HepG2 (cell line): ENCODE data around the gene PSMB9. TPM values are rescaled to one million over a fixed set of nuclear protein-coding genes. Genes with fewer than 3 reads are reported as not detected.

Source experiments
- CEBPB ChIP-seq: IDR thresholded peaks from 2 replicates; pipeline ENCODE4 v1.6.1; 2011; ENCODE audit warnings: low read depth, low read length, improper control_type of control experiment, borderline replicate concordance
- FOSL2 ChIP-seq: sonication (generic); formaldehyde crosslinking; IDR thresholded peaks from 2 replicates; pipeline ENCODE4 v1.4.0; 2020; ENCODE audit warnings: missing genetic modification reagents
- NPAS2 ChIP-seq: sonication (generic); formaldehyde crosslinking; IDR thresholded peaks from 2 replicates; pipeline ENCODE4 v1.8.0; 2022; ENCODE audit warnings: mild to moderate bottlenecking, missing genetic modification reagents, borderline replicate concordance
- SIN3A ChIP-seq: IDR thresholded peaks from 2 replicates; pipeline ENCODE4 v1.6.1; 2011; ENCODE audit warnings: low read depth, mild to moderate bottlenecking, control low read depth, low read length, borderline replicate concordance
- ZNF296 ChIP-seq: sonication (generic); formaldehyde crosslinking; conservative IDR thresholded peaks from 2 replicates; pipeline ENCODE4 v1.5.0; 2020; ENCODE audit warnings: mild to moderate bottlenecking, missing genetic modification reagents
- ZNF317 ChIP-seq: sonication (generic); formaldehyde crosslinking; IDR thresholded peaks from 2 replicates; pipeline ENCODE4 v1.5.0; 2020; ENCODE audit warnings: mild to moderate bottlenecking, missing genetic modification reagents
- ZNF567 ChIP-seq: sonication (generic); formaldehyde crosslinking; IDR thresholded peaks from 2 replicates; pipeline ENCODE4 v1.8.1; 2023; ENCODE audit warnings: mild to moderate bottlenecking, missing genetic modification reagents, borderline replicate concordance
- ZNF737 ChIP-seq: sonication (generic); formaldehyde crosslinking; IDR thresholded peaks from 2 replicates; pipeline ENCODE4 v1.5.0; 2020; ENCODE audit warnings: missing genetic modification reagents, mild to moderate bottlenecking, borderline replicate concordance
- ZSCAN21 ChIP-seq: sonication (generic); formaldehyde crosslinking; IDR thresholded peaks from 2 replicates; pipeline ENCODE4 v1.8.0; 2022; ENCODE audit warnings: mild to moderate bottlenecking, missing genetic modification reagents, moderate library complexity, borderline replicate concordance
- polyA plus RNA-seq, 8 experiments: library from polyadenylated mRNA; depleted of rRNA in 3 of 8; stranded (reverse) in 7 of 8; unstranded in 1 of 8; fragments of >200 nt; fragmentation: Illumina TruSeq in 4 of 8; extraction: Trizol in 4 of 8; gene quantifications; 2 replicates each; pipeline versions ENCODE4 v1.2.1 to v1.2.3, GENCODE V29; 2011 to 2016; ENCODE audit warnings: low read depth in 4 of 8, missing spikeins in 1 of 8, mixed read lengths in 1 of 8; ENCODE audit not compliant: insufficient read depth in 1 of 8
- total RNA-seq, 5 experiments: library from RNA; depleted of rRNA; stranded (reverse); fragments of >200 nt; fragmentation: Illumina TruSeq; extraction: Trizol; gene quantifications; 2 replicates each; pipeline ENCODE4 v1.2.3, GENCODE V29; 2016; ENCODE audit warnings: low read depth in 1 of 5
- TF ChIP-seq, protein P1 (sequence below), 2 experiments: fragments of 450-650 bp in 1 of 2; sonication (generic) in 1 of 2; formaldehyde crosslinking in 1 of 2; IDR thresholded peaks; 2 replicates each; pipeline versions ENCODE4 v1.6.1 to v1.8.0; 2016 to 2022; ENCODE audit warnings: antibody characterized with exemption in 1 of 2, mild to moderate bottlenecking in 1 of 2, missing genetic modification reagents in 1 of 2
- TF ChIP-seq, protein P2 (sequence below): sonication (generic); formaldehyde crosslinking; IDR thresholded peaks from 2 replicates; pipeline ENCODE4 v1.5.1; 2020; ENCODE audit warnings: missing genetic modification reagents, mild to moderate bottlenecking, borderline replicate concordance
- TF ChIP-seq, protein P3 (sequence below): sonication (generic); formaldehyde crosslinking; IDR thresholded peaks from 2 replicates; pipeline ENCODE4 v1.5.0; 2020; ENCODE audit warnings: missing genetic modification reagents
- TF ChIP-seq, protein P4 (sequence below): sonication (generic); formaldehyde crosslinking; IDR thresholded peaks from 2 replicates; pipeline ENCODE4 v1.4.0; 2020; ENCODE audit warnings: missing genetic modification reagents

PSMB9 gene
- total and polyA plus RNA-seq, 2 of the 13 experiments (the other 11 are each of a cell fraction or from before 2014, with no cell fraction given): 15.6 to 16.0 TPM

DNA sequence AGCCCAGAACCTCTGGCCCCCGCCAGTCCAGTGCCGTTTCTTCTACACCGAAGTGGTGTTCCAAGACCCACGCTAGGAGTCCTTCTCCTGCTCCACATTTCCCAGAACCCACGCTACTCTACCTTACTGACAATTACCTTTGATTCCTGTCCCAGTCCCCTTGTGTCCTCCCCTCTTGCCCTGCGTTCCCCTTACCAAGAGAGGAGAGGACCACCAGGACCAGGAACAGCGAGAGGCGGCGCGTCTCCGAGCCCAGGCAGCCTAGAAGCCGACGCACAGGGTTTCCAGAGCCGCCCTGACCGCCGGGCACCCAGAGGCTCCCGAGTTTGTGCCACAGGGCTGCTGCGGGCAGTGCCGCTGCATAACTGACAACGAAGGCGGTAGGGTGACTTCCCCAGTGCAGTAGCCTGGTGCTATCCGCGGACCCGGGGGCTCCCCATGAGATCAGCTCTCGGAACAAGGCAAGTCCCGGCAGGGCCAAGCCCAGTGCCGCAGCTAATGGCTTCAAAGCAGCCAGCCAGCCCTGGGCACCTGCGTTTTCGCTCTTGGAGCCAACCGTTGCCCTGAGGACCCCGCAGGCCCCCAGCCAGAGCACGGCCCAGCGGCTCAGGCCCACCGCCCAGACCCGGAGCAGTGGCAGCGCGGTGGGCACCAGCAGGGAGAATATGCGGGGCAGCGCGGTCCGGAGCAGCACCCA lies 1.0 kb upstream of the PSMB9 start (continued):
- TF ChIP-seq, protein P1, sequence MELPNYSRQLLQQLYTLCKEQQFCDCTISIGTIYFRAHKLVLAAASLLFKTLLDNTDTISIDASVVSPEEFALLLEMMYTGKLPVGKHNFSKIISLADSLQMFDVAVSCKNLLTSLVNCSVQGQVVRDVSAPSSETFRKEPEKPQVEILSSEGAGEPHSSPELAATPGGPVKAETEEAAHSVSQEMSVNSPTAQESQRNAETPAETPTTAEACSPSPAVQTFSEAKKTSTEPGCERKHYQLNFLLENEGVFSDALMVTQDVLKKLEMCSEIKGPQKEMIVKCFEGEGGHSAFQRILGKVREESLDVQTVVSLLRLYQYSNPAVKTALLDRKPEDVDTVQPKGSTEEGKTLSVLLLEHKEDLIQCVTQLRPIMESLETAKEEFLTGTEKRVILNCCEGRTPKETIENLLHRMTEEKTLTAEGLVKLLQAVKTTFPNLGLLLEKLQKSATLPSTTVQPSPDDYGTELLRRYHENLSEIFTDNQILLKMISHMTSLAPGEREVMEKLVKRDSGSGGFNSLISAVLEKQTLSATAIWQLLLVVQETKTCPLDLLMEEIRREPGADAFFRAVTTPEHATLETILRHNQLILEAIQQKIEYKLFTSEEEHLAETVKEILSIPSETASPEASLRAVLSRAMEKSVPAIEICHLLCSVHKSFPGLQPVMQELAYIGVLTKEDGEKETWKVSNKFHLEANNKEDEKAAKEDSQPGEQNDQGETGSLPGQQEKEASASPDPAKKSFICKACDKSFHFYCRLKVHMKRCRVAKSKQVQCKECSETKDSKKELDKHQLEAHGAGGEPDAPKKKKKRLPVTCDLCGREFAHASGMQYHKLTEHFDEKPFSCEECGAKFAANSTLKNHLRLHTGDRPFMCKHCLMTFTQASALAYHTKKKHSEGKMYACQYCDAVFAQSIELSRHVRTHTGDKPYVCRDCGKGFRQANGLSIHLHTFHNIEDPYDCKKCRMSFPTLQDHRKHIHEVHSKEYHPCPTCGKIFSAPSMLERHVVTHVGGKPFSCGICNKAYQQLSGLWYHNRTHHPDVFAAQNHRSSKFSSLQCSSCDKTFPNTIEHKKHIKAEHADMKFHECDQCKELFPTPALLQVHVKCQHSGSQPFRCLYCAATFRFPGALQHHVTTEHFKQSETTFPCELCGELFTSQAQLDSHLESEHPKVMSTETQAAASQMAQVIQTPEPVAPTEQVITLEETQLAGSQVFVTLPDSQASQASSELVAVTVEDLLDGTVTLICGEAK (IDR thresholded peaks at IDR 0.05): no peak
- TF ChIP-seq, protein P1 (CRISPR knock-in tag; IDR thresholded peaks at IDR 0.05): no peak
- no peak for TF ChIP-seq CEBPB
- TF ChIP-seq, protein P2, sequence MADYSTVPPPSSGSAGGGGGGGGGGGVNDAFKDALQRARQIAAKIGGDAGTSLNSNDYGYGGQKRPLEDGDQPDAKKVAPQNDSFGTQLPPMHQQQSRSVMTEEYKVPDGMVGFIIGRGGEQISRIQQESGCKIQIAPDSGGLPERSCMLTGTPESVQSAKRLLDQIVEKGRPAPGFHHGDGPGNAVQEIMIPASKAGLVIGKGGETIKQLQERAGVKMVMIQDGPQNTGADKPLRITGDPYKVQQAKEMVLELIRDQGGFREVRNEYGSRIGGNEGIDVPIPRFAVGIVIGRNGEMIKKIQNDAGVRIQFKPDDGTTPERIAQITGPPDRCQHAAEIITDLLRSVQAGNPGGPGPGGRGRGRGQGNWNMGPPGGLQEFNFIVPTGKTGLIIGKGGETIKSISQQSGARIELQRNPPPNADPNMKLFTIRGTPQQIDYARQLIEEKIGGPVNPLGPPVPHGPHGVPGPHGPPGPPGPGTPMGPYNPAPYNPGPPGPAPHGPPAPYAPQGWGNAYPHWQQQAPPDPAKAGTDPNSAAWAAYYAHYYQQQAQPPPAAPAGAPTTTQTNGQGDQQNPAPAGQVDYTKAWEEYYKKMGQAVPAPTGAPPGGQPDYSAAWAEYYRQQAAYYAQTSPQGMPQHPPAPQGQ: 0 out of 2 replicates have a peak, but pooled peaks have one; percentile 16
- TF ChIP-seq NPAS2: no peak
- TF ChIP-seq ZNF317 (CRISPR knock-in tag): no peak
- TF ChIP-seq ZNF567 (CRISPR knock-in tag): no peak
- 0 out of 2 replicates have a peak, but pooled peaks have one; percentile 43 for TF ChIP-seq ZNF737 (CRISPR knock-in tag)
- no peak for TF ChIP-seq ZNF296
- TF ChIP-seq FOSL2 (CRISPR knock-in tag): no peak
- TF ChIP-seq, protein P3, sequence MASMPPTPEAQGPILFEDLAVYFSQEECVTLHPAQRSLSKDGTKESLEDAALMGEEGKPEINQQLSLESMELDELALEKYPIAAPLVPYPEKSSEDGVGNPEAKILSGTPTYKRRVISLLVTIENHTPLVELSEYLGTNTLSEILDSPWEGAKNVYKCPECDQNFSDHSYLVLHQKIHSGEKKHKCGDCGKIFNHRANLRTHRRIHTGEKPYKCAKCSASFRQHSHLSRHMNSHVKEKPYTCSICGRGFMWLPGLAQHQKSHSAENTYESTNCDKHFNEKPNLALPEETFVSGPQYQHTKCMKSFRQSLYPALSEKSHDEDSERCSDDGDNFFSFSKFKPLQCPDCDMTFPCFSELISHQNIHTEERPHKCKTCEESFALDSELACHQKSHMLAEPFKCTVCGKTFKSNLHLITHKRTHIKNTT (CRISPR knock-in tag): no peak
- no peak for TF ChIP-seq SIN3A
- TF ChIP-seq ZSCAN21 (CRISPR knock-in tag): no peak
- TF ChIP-seq, protein P4, sequence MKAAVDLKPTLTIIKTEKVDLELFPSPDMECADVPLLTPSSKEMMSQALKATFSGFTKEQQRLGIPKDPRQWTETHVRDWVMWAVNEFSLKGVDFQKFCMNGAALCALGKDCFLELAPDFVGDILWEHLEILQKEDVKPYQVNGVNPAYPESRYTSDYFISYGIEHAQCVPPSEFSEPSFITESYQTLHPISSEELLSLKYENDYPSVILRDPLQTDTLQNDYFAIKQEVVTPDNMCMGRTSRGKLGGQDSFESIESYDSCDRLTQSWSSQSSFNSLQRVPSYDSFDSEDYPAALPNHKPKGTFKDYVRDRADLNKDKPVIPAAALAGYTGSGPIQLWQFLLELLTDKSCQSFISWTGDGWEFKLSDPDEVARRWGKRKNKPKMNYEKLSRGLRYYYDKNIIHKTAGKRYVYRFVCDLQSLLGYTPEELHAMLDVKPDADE (CRISPR knock-in tag): no peak
